H9 (cell line): ENCODE measurements around the gene EGFL8. TPM values are rescaled to one million over a fixed set of nuclear protein-coding genes. Genes with fewer than 3 reads are reported as not detected.

Experiments used
- DNase-seq: peaks from one replicate; pipeline ENCODE4 v3.0.0-alpha.2; 2017
- H2AFZ ChIP-seq: one replicate; pipeline ENCODE4 v1.6.1; 2013; ENCODE audit warnings: mild to moderate bottlenecking, low read length, control low read depth, moderate library complexity
- H2AK5ac ChIP-seq: 2 replicates; pipeline ENCODE4 v1.6.1; 2013; ENCODE audit warnings: low read length, control low read depth, mixed read lengths; ENCODE audit not compliant: insufficient read length
- H2BK120ac ChIP-seq: one replicate; pipeline ENCODE4 v1.6.1; 2013; ENCODE audit warnings: low read depth, mild to moderate bottlenecking, low read length, control low read depth, inconsistent platforms; ENCODE audit not compliant: poor library complexity, severe bottlenecking
- H2BK12ac ChIP-seq: 2 replicates; pipeline ENCODE4 v1.6.1; 2013; ENCODE audit warnings: low read length, control low read depth, mixed read lengths, low read depth; ENCODE audit not compliant: insufficient read length
- H2BK15ac ChIP-seq: 2 replicates; pipeline ENCODE4 v1.6.1; 2013; ENCODE audit warnings: low read depth, low read length, control low read depth
- H2BK20ac ChIP-seq: one replicate; pipeline ENCODE4 v1.6.1; 2013; ENCODE audit warnings: low read depth, mild to moderate bottlenecking, low read length, control low read depth, inconsistent platforms; ENCODE audit not compliant: poor library complexity, severe bottlenecking
- H2BK5ac ChIP-seq: 2 replicates; pipeline ENCODE4 v1.6.1; 2013; ENCODE audit warnings: low read length, control low read depth, mixed read lengths; ENCODE audit not compliant: insufficient read length
- H3K14ac ChIP-seq: 2 replicates; pipeline ENCODE4 v1.6.1; 2013; ENCODE audit warnings: low read length, control low read depth; ENCODE audit not compliant: insufficient read depth
- H3K18ac ChIP-seq: 2 replicates; pipeline ENCODE4 v1.6.1; 2013; ENCODE audit warnings: low read depth, mild to moderate bottlenecking, mixed read lengths, low read length, control low read depth; ENCODE audit not compliant: insufficient read length
- H3K23ac ChIP-seq: 2 replicates; pipeline ENCODE4 v1.6.1; 2013; ENCODE audit warnings: low read length, control low read depth, mixed read lengths, low read depth; ENCODE audit not compliant: insufficient read length
- H3K23me2 ChIP-seq: 2 replicates; pipeline ENCODE4 v1.6.1; 2013; ENCODE audit warnings: low read depth, mild to moderate bottlenecking, mixed read lengths, low read length, control low read depth; ENCODE audit not compliant: insufficient read length, poor library complexity, severe bottlenecking
- H3K27ac ChIP-seq: 2 replicates; pipeline ENCODE4 v1.5.1; 2013; ENCODE audit warnings: low read length, control low read depth, mixed read lengths, low read depth; ENCODE audit not compliant: insufficient read length
- H3K27me3 ChIP-seq: 2 replicates; pipeline ENCODE4 v1.6.1; 2013; ENCODE audit warnings: low read length, control low read depth, inconsistent platforms; ENCODE audit not compliant: insufficient read depth
- H3K4ac ChIP-seq: 2 replicates; pipeline ENCODE4 v1.6.1; 2013; ENCODE audit warnings: low read depth, mild to moderate bottlenecking, control low read depth, inconsistent platforms, low read length, moderate library complexity
- H3K4me1 ChIP-seq: 2 replicates; pipeline ENCODE4 v1.6.1; 2013; ENCODE audit warnings: low read length, control low read depth, inconsistent platforms; ENCODE audit not compliant: insufficient read depth
- H3K4me2 ChIP-seq: 2 replicates; pipeline ENCODE4 v1.6.1; 2013; ENCODE audit warnings: low read length, control low read depth, mixed read lengths; ENCODE audit not compliant: insufficient read length, insufficient read depth
- H3K56ac ChIP-seq: 2 replicates; pipeline ENCODE4 v1.6.1; 2013; ENCODE audit warnings: low read depth, mild to moderate bottlenecking, mixed read lengths, low read length, control low read depth; ENCODE audit not compliant: insufficient read length
- H3K79me1 ChIP-seq: 2 replicates; pipeline ENCODE4 v1.6.1; 2013; ENCODE audit warnings: low read depth, mild to moderate bottlenecking, moderate library complexity, low read length, control low read depth, inconsistent platforms; ENCODE audit not compliant: insufficient read depth, poor library complexity, severe bottlenecking
- H3K79me2 ChIP-seq: 2 replicates; pipeline ENCODE4 v1.6.1; 2013; ENCODE audit warnings: low read length, control low read depth, inconsistent platforms; ENCODE audit not compliant: insufficient read depth
- H3K9ac ChIP-seq: 2 replicates; pipeline ENCODE4 v1.6.1; 2013; ENCODE audit warnings: low read length, control low read depth, mixed read lengths; ENCODE audit not compliant: insufficient read length; ENCODE audit errors: extremely low read depth
- H3K9me3 ChIP-seq: one replicate; pipeline ENCODE4 v1.6.1; 2013; ENCODE audit warnings: low read depth, low read length, inconsistent platforms; ENCODE audit not compliant: control insufficient read depth
- H3T11ph ChIP-seq: one replicate; pipeline ENCODE4 v1.6.1; 2013; ENCODE audit warnings: mild to moderate bottlenecking, low read length, control low read depth, inconsistent platforms
- H4K20me1 ChIP-seq: one replicate; pipeline ENCODE4 v1.6.1; 2013; ENCODE audit not compliant: control insufficient read depth, insufficient read length, insufficient read depth
- H4K5ac ChIP-seq: 2 replicates; pipeline ENCODE4 v1.6.1; 2013; ENCODE audit warnings: low read depth, mild to moderate bottlenecking, mixed read lengths, low read length, control low read depth; ENCODE audit not compliant: insufficient read length
- H4K8ac ChIP-seq: replicated peaks from 2 replicates; pipeline ENCODE4 v1.6.1; 2013; ENCODE audit warnings: low read length, control low read depth, mixed read lengths, low read depth; ENCODE audit not compliant: insufficient read length
- H4K91ac ChIP-seq: 2 replicates; pipeline ENCODE4 v1.6.1; 2013; ENCODE audit warnings: low read depth, mild to moderate bottlenecking, moderate library complexity, mixed read lengths, low read length, control low read depth; ENCODE audit not compliant: insufficient read length
- H3K27ac Mint-ChIP-seq, 3 experiments: 2 replicates in 2 of 3; 3 replicates in 1 of 3; pipeline ENCODE4 v1.8.0; 2020 to 2021; ENCODE audit warnings: mixed read lengths in 3 of 3, mild to moderate bottlenecking in 1 of 3, moderate library complexity in 1 of 3
- H3K27me3 Mint-ChIP-seq: 2 replicates; pipeline ENCODE4 v1.8.0; 2021; ENCODE audit warnings: low read depth, mild to moderate bottlenecking, moderate library complexity, mixed read lengths
- H3K36me3 Mint-ChIP-seq, 3 experiments: 2 replicates in 2 of 3; 3 replicates in 1 of 3; pipeline ENCODE4 v1.8.0; 2020 to 2021; ENCODE audit warnings: low read depth in 3 of 3, mixed read lengths in 3 of 3; ENCODE audit not compliant: insufficient read depth in 1 of 3
- H3K4me1 Mint-ChIP-seq, 2 experiments: 2 replicates each; pipeline ENCODE4 v1.8.0; 2020; ENCODE audit warnings: mixed read lengths in 2 of 2
- H3K4me3 Mint-ChIP-seq, 2 experiments: 2 replicates in 1 of 2; 3 replicates in 1 of 2; pipeline ENCODE4 v1.8.0; 2020 to 2021; ENCODE audit warnings: mild to moderate bottlenecking in 2 of 2, mixed read lengths in 2 of 2, moderate library complexity in 1 of 2
- H3K9me3 Mint-ChIP-seq, 2 experiments: 2 replicates in 1 of 2; 3 replicates in 1 of 2; pipeline ENCODE4 v1.8.0; 2020; ENCODE audit warnings: mild to moderate bottlenecking in 2 of 2, mixed read lengths in 2 of 2, moderate library complexity in 1 of 2
- CTCF ChIP-seq: fragments of 200-600 bp; sonication (generic); conservative IDR thresholded peaks from 3 replicates; pipeline ENCODE4 v1.8.0; 2021; ENCODE audit warnings: antibody characterized with exemption, mild to moderate bottlenecking
- WGBS: extraction: QIAGEN DNeasy Blood & Tissue Kit; methylation state at CpG from one replicate; pipeline ENCODE4 v1.1.7; 2013; ENCODE audit warnings: missing lambda C conversion rate, low lambda C conversion rate, mixed read lengths; ENCODE audit not compliant: insufficient read length; ENCODE audit errors: extremely low coverage; 5-methylcytosine and 5-hydroxymethylcytosine counted together
- total RNA-seq: library from RNA; stranded (reverse); gene quantifications from 2 replicates; pipeline ENCODE4 v1.2.1, GENCODE V29; 2021

Gene EGFL8
- total RNA-seq, 1 experiment from 2014 or later: 27.2 TPM

DNA sequence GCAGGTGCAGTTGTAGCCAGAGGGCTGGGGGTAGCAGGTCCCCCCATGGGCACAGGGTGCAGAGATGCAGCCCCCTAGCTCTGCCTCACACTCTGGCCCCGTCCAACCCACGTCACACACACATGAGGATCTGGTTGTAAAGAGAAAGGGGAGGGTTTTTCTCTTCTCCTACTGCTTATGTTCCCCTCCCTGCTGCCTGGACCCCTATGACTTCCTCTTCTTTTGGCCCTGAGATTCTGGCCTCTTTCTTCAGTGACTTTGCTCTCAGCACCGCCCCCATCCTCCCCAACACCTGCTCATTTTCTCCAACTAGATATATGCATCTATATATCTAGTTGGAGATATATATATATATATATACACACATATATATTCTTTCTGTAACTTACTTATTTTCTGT, 49.7 kb downstream of the EGFL8 start:
- H3K23ac ChIP-seq: no peak overlapping the region
- H3K79me2 ChIP-seq: no peaks in the 10 kb centered on the region
- Mint-ChIP-seq H3K36me3 (peaks cover 0 to 1% (median 0%) of the 10 kb centered on the region in 3 experiments; a peak in 1 of 7 replicates), H3K4me3 (no peak overlapping the region), H3K4me1 (no peaks in the 10 kb centered on the region), H3K27ac (no peak overlapping the region), H3K27me3 (peaks cover 6% of the 10 kb centered on the region; the same call in 1 of the 2 replicates), H3K9me3 (no peaks in the 10 kb centered on the region; a peak in 1 of 5 replicates)
- no peak overlapping the region for H2BK15ac ChIP-seq
- DNase-seq: no peak
- H3K56ac ChIP-seq: no peak overlapping the region
- H3K23me2 ChIP-seq: peaks cover 3% of the 10 kb centered on the region
- no peak overlapping the region for H3K4ac ChIP-seq
- no peak overlapping the region for H2AFZ ChIP-seq
- no peak for TF ChIP-seq CTCF
- H2AK5ac ChIP-seq: no peak overlapping the region
- H3T11ph ChIP-seq: no peak overlapping the region
- H2BK12ac ChIP-seq: no peak overlapping the region
- H2BK5ac ChIP-seq: no peak overlapping the region
- H4K5ac ChIP-seq: no peak overlapping the region
- no peak overlapping the region for H4K91ac ChIP-seq
- H4K8ac ChIP-seq: no peak overlapping the region
- no CpG with 5 or more reads among the region's 3 CpGs for WGBS
- H3K18ac ChIP-seq: no peak overlapping the region
- H4K20me1 ChIP-seq: no peaks in the 10 kb centered on the region
- H3K79me1 ChIP-seq: no peaks in the 10 kb centered on the region
- H3K27me3 ChIP-seq: no peaks in the 10 kb centered on the region
- H2BK20ac ChIP-seq: no peak overlapping the region
- H3K14ac ChIP-seq: no peak overlapping the region
- H3K27ac ChIP-seq: no peak overlapping the region
- H3K9ac ChIP-seq: no peak overlapping the region
- no peaks in the 10 kb centered on the region for H3K9me3 ChIP-seq
- no peak overlapping the region for H2BK120ac ChIP-seq
- no peaks in the 10 kb centered on the region for H3K4me1 ChIP-seq
- H3K4me2 ChIP-seq: no peak overlapping the region
